Endothelial cell of umbilical vein (primary cell): ENCODE results near the gene TNFSF4. TPM values are rescaled to one million over a fixed set of nuclear protein-coding genes. Genes with fewer than 3 reads are reported as not detected.

ENCODE experiments used
- BruUV-seq: library from RNA; stranded (reverse); fragments of 400-500 nt; replicated peaks from 2 replicates; lab custom pipeline; 2021; lab: Mats Ljungman, UMichigan
- CTCF ChIA-PET: fragments of 300-600, 350-600 bp; sonication (Branson Sonifier 250); formaldehyde crosslinking; loops from one replicate; lab custom pipeline; 2021; ENCODE audit warnings: antibody characterized with exemption, inconsistent platforms; lab: Charles Lee
- POLR2A ChIA-PET: fragments of 300-600, 350-600 bp; sonication (Branson Sonifier 250); formaldehyde crosslinking; loops from one replicate; lab custom pipeline; 2021; ENCODE audit warnings: antibody characterized with exemption, inconsistent platforms; lab: Charles Lee
- DNase-seq: peaks from one replicate; pipeline ENCODE4 v3.0.0-alpha.2; 2011; ENCODE audit warnings: low read depth, low spot score
- FAIRE-seq: peaks from 2 replicates; lab custom pipeline; 2011; peaks lifted over from hg19 to GRCh38; lab: Jason Lieb, UNC
- H2AFZ ChIP-seq: 2 replicates; pipeline ENCODE4 v1.6.0; 2012; ENCODE audit warnings: low read depth, low read length, control low read depth, inconsistent platforms
- H3K27ac ChIP-seq: 2 replicates; pipeline ENCODE4 v1.5.1; 2011; ENCODE audit warnings: low read depth, mild to moderate bottlenecking, control low read depth, low read length, moderate library complexity; ENCODE audit not compliant: insufficient read depth
- H3K27me3 ChIP-seq, 2 experiments: 2 replicates each; pipeline versions ENCODE4 v1.6.0 to v1.6.1; 2011; ENCODE audit warnings: low read length in 2 of 2, mixed read lengths in 1 of 2; ENCODE audit not compliant: control insufficient read depth in 2 of 2, insufficient read depth in 2 of 2
- H3K36me3 ChIP-seq, 2 experiments: 2 replicates in 1 of 2; 3 replicates in 1 of 2; pipeline ENCODE4 v1.5.1; 2011; ENCODE audit warnings: low read length in 2 of 2, mild to moderate bottlenecking in 1 of 2, moderate library complexity in 1 of 2; ENCODE audit not compliant: control insufficient read depth in 2 of 2, insufficient read depth in 2 of 2; ENCODE audit errors: extremely low read depth in 1 of 2
- H3K4me1 ChIP-seq: 3 replicates; pipeline ENCODE4 v1.5.1; 2011; ENCODE audit warnings: mild to moderate bottlenecking, low read length; ENCODE audit not compliant: control insufficient read depth, insufficient read depth; ENCODE audit errors: extremely low read depth
- H3K4me2 ChIP-seq: 2 replicates; pipeline ENCODE4 v1.6.1; 2011; ENCODE audit warnings: low read length, control low read depth, mixed read lengths; ENCODE audit not compliant: insufficient read depth
- H3K4me3 ChIP-seq, 3 experiments: fragments of 200-600 bp in 1 of 3; sonication (generic), shearing (Covaris generic) in 1 of 3; replicated peaks in 1 of 3; 2 replicates each; pipeline ENCODE4 v1.5.1; 2011 to 2016; ENCODE audit warnings: control low read depth in 3 of 3, low read length in 3 of 3, mild to moderate bottlenecking in 2 of 3, inconsistent platforms in 1 of 3, low read depth in 1 of 3, moderate library complexity in 1 of 3; ENCODE audit not compliant: insufficient read depth in 1 of 3
- H3K79me2 ChIP-seq: 2 replicates; pipeline ENCODE4 v1.6.0; 2012; ENCODE audit warnings: low read length, inconsistent platforms; ENCODE audit not compliant: control insufficient read depth, insufficient read depth
- H3K9ac ChIP-seq: replicated peaks from 2 replicates; pipeline ENCODE3; 2011; ENCODE audit warnings: low read length, control low read depth; ENCODE audit not compliant: insufficient read depth; ENCODE audit errors: extremely low read depth
- H3K9me1 ChIP-seq: replicated peaks from 3 replicates; pipeline ENCODE4 v1.6.0; 2011; ENCODE audit warnings: mild to moderate bottlenecking, low read length; ENCODE audit not compliant: control insufficient read depth, insufficient read depth; ENCODE audit errors: extremely low read depth
- H3K9me3 ChIP-seq: replicated peaks from 2 replicates; pipeline ENCODE4 v1.5.1; 2012; ENCODE audit warnings: low read length, inconsistent platforms; ENCODE audit not compliant: control insufficient read depth, insufficient read depth
- H4K20me1 ChIP-seq: replicated peaks from 2 replicates; pipeline ENCODE3; 2011; ENCODE audit warnings: mild to moderate bottlenecking, low read length; ENCODE audit not compliant: control insufficient read depth, insufficient read depth; ENCODE audit errors: extremely low read depth
- EZH2 ChIP-seq: IDR thresholded peaks from 2 replicates; pipeline ENCODE4 v1.6.1; 2012; ENCODE audit warnings: borderline replicate concordance, low read depth, mild to moderate bottlenecking, moderate library complexity, low read length, inconsistent platforms; ENCODE audit not compliant: severe bottlenecking
- FOS ChIP-seq: IDR thresholded peaks from 2 replicates; pipeline ENCODE4 v1.6.1; 2011; ENCODE audit warnings: mild to moderate bottlenecking, low read length, moderate library complexity, borderline replicate concordance; ENCODE audit not compliant: insufficient read depth
- GATA2 ChIP-seq: IDR thresholded peaks from 2 replicates; pipeline ENCODE4 v1.7.0; 2011; ENCODE audit warnings: low read depth, mild to moderate bottlenecking, moderate library complexity, mixed read lengths, low read length; ENCODE audit not compliant: insufficient read length, insufficient read depth
- JUN ChIP-seq: IDR thresholded peaks from 2 replicates; pipeline ENCODE4 v1.6.1; 2011; ENCODE audit warnings: borderline replicate concordance, low read depth; ENCODE audit not compliant: insufficient read length, insufficient read depth
- MYC ChIP-seq: IDR thresholded peaks from one replicate; pipeline ENCODE4 v1.6.1; 2011; ENCODE audit warnings: mild to moderate bottlenecking, low read depth, low read length
- POLR2A ChIP-seq: IDR thresholded peaks from 2 replicates; pipeline ENCODE4 v1.6.1; 2012; ENCODE audit warnings: low read depth, mild to moderate bottlenecking, control low read depth, low read length
- POLR2AphosphoS5 ChIP-seq: IDR thresholded peaks from 2 replicates; pipeline ENCODE4 v1.6.1; 2012; ENCODE audit warnings: low read depth, mild to moderate bottlenecking, control low read depth, low read length, moderate library complexity; ENCODE audit not compliant: insufficient read depth
- dilution Hi-C: fragments of 300-500 bp; cut with MboI; formaldehyde crosslinking; loops from one replicate; pipeline ENCODE4 v1.15.0; 2019; ENCODE audit warnings: low sequenced_read_pairs; ENCODE audit not compliant: extremely low pct_ligation_motif_present
- intact Hi-C: fragments of 100-400 bp; cut with micrococcal nuclease; formaldehyde crosslinking; loops from one replicate; pipeline ENCODE4 v1.10.0; 2022
- polyA plus RNA-seq, 4 experiments: library from polyadenylated mRNA; depleted of rRNA in 3 of 4; stranded (reverse) in 3 of 4; unstranded in 1 of 4; fragments of >200 nt; gene quantifications; 2 replicates each; pipeline versions ENCODE4 v1.2.1 to v1.2.3, GENCODE V29; 2011 to 2012; ENCODE audit warnings: missing spikeins in 1 of 4
- total RNA-seq: library from RNA; stranded (reverse); gene quantifications from 2 replicates; pipeline ENCODE4 v1.2.3, GENCODE V29; 2021
- TF ChIP-seq, protein P1 (sequence below), 2 donors: IDR thresholded peaks; 1 replicate in 1 of 2; 2 replicates in 1 of 2; pipeline ENCODE4 v1.5.1; 2011; ENCODE audit warnings: low read length in 2 of 2, mild to moderate bottlenecking in 2 of 2, moderate library complexity in 2 of 2, control low read depth in 1 of 2, inconsistent platforms in 1 of 2, low read depth in 1 of 2; ENCODE audit not compliant: insufficient read depth in 1 of 2; ENCODE audit errors: extremely low read depth in 1 of 2
- TF ChIP-seq, protein P2 (sequence below): IDR thresholded peaks from 2 replicates; pipeline ENCODE4 v1.6.1; 2011; ENCODE audit not compliant: insufficient read depth, insufficient read length

Gene TNFSF4
- total and polyA plus RNA-seq, 2 donors (not counting 3 experiments of a cell fraction or from before 2014, with no cell fraction given), result 44.9 to 88.1 TPM

DNA sequence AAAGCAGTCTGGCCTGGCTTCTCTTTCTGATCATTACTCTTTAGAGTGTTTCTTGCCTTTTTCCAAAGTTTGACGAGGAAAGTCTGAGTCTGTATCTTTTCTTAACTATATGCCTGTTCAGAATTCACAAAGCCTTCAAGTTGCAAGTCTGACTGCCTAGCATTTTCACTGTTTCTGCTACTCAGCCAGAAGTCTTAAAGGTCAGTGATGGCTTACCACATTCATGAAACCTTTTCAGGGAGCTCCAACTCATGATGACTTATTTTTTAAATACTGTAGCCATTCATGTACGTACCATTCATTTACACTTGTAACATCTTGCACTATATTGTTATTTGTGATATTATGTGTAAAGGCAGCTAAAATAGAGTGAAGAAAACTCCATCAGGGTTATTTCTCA, 58.2 kb downstream of the TNFSF4 start:
- no peaks in the 10 kb centered on the region for H3K79me2 ChIP-seq
- H3K9me3 ChIP-seq, result no peaks in the 10 kb centered on the region
- CTCF ChIA-PET, result no interaction called here
- no peak overlapping the region for H3K9ac ChIP-seq
- TF ChIP-seq MYC (no peak), EZH2 (no peak), FOS (no peak), JUN (no peak), POLR2A (no peak), POLR2AphosphoS5 (no peak), GATA2 (no peak)
- TF ChIP-seq, protein P1, sequence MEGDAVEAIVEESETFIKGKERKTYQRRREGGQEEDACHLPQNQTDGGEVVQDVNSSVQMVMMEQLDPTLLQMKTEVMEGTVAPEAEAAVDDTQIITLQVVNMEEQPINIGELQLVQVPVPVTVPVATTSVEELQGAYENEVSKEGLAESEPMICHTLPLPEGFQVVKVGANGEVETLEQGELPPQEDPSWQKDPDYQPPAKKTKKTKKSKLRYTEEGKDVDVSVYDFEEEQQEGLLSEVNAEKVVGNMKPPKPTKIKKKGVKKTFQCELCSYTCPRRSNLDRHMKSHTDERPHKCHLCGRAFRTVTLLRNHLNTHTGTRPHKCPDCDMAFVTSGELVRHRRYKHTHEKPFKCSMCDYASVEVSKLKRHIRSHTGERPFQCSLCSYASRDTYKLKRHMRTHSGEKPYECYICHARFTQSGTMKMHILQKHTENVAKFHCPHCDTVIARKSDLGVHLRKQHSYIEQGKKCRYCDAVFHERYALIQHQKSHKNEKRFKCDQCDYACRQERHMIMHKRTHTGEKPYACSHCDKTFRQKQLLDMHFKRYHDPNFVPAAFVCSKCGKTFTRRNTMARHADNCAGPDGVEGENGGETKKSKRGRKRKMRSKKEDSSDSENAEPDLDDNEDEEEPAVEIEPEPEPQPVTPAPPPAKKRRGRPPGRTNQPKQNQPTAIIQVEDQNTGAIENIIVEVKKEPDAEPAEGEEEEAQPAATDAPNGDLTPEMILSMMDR (IDR thresholded peaks at IDR 0.05; ENCODE audit: extremely low read depth in 1 of 2, insufficient read depth in 1 of 2, low read depth in 1 of 2, low read length in 2 of 2), result no peak
- TF ChIP-seq, protein P2, sequence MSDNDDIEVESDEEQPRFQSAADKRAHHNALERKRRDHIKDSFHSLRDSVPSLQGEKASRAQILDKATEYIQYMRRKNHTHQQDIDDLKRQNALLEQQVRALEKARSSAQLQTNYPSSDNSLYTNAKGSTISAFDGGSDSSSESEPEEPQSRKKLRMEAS, result no peak
- no peak overlapping the region for H2AFZ ChIP-seq
- H3K9me1 ChIP-seq, result no peaks in the 10 kb centered on the region
- H3K4me1 ChIP-seq, result no peaks in the 10 kb centered on the region
- no TSS peak for BruUV-seq
- no peaks in the 10 kb centered on the region for H3K36me3 ChIP-seq
- intact Hi-C loops (no loop called here), dilution Hi-C loops (no loop called here)
- POLR2A ChIA-PET, result no interaction called here
- H3K27ac ChIP-seq, result no peak overlapping the region
- H3K4me2 ChIP-seq, result no peak overlapping the region
- no peaks in the 10 kb centered on the region for H3K27me3 ChIP-seq
- no peak overlapping the region for H3K4me3 ChIP-seq
- FAIRE-seq, result no peak
- DNase-seq, result no peak
- no peaks in the 10 kb centered on the region for H4K20me1 ChIP-seq
